Measurements from ENCODE around the gene SHD. TPM values are rescaled to one million over a fixed set of nuclear protein-coding genes. Genes with fewer than 3 reads are reported as not detected.
"Not testable (repeated sequence)": the region's sequence is repeated elsewhere in the genome, so short reads cannot be mapped to it uniquely, and the experiment has no call there.

SHD gene
- total and polyA plus RNA-seq, 12 donors = 0.03 to 0.37 (median 0.24) TPM; not detected in 8

DNA sequence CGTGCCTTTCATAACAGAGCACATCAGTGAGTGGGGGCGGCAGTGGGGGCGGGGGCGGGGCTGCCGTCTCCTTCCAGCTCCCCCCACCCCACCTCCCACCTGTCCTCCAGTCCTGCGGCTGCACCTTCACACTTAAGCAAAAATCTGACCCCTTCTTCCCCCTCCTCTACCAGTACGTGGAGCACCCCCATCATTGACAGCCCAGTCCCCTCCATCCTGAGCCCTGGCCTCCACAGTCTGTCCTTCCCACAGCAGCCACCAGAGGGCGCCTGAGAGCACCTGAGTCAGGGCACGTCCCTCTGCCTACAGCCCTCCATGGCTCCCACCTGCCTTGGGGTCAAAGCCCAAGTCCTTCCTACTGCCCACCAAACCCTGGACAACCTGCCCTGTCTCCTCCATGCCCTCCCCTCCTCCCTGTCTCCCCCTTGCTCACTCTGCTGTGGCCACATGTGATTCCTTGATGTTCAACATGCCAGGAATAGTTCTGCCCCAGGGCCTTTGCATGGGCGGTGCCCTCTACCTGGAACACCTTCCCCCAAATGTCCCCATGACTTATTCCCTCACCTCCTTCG, 45.7 kb upstream of the SHD start:
- ATAC-seq (peak in 3 of 8 donors; percentile 39 to 55 (median 47)), DNase-seq (peak in 1 of 2 donors; percentile 56)
- H3K36me3 ChIP-seq = no peaks in the 10 kb centered on the region
- H3K4me1 ChIP-seq = peaks cover 0 to 11% (median 0%) of the 10 kb centered on the region in 9 donors
- intact Hi-C loops (cut with DNase I) = no loop called here
- no peaks in the 10 kb centered on the region for H3K9me3 ChIP-seq
- H3K4me3 ChIP-seq = no peak overlapping the region
- TF ChIP-seq, protein P1, sequence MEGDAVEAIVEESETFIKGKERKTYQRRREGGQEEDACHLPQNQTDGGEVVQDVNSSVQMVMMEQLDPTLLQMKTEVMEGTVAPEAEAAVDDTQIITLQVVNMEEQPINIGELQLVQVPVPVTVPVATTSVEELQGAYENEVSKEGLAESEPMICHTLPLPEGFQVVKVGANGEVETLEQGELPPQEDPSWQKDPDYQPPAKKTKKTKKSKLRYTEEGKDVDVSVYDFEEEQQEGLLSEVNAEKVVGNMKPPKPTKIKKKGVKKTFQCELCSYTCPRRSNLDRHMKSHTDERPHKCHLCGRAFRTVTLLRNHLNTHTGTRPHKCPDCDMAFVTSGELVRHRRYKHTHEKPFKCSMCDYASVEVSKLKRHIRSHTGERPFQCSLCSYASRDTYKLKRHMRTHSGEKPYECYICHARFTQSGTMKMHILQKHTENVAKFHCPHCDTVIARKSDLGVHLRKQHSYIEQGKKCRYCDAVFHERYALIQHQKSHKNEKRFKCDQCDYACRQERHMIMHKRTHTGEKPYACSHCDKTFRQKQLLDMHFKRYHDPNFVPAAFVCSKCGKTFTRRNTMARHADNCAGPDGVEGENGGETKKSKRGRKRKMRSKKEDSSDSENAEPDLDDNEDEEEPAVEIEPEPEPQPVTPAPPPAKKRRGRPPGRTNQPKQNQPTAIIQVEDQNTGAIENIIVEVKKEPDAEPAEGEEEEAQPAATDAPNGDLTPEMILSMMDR (IDR thresholded peaks at IDR 0.05) = peak in 8 of 9 donors; percentile 24 to 67 (median 39)
- H3K27me3 ChIP-seq = peaks cover 0 to 64% (median 38%) of the 10 kb centered on the region in 7 donors
- H3K27ac ChIP-seq = no peak overlapping the region
- 36 to 38% methylated on average over 11 of the region's 11 CpGs for WGBS, 2 donors

DNA sequence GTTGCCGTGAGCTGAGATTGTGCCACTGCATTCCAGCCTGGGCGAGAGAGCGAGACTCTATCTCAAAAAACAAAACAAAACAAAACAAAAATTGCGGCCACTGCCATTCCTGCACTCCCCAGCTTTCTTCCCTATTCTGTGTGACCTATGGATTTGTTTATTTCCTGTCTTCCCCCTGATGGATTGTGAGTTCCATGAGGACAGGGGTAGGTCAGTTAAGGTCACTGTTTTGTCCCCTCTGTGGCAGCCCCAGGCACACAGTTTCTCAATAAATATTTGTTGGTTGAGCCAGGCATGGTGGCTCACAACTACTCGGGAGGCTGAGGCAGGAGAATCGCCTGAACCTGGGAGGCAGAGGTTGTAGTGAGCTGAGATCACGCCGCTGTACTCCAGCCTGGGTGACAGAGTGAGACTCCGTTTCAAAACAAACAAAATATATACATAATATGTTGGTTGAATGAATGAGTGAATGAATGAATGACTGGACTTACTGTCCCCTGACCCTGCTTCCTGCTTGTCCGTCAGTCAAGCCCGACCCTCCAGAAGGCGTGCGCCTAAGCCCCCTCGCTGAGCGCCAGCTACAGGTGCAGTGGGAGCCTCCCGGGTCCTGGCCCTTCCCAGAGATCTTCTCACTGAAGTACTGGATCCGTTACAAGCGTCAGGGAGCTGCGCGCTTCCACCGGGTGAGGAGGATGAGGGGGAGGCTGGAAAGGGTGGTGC, 44.8 kb upstream of the SHD start:
- H3K27ac ChIP-seq = no peak overlapping the region
- peaks cover 0 to 5% (median 0%) of the 10 kb centered on the region in 9 donors for H3K4me1 ChIP-seq
- TF ChIP-seq, protein P1 (IDR thresholded peaks at IDR 0.05) = no peak
- H3K27me3 ChIP-seq = peaks cover 0 to 54% (median 31%) of the 10 kb centered on the region in 7 donors
- ATAC-seq (no peak), DNase-seq (no peak)
- H3K4me3 ChIP-seq = no peak overlapping the region
- intact Hi-C loops (cut with DNase I) = no loop called here
- H3K36me3 ChIP-seq = no peaks in the 10 kb centered on the region
- WGBS, 2 donors = 52 to 54% methylated on average over 21 of the region's 21 CpGs
- H3K9me3 ChIP-seq = no peaks in the 10 kb centered on the region

DNA sequence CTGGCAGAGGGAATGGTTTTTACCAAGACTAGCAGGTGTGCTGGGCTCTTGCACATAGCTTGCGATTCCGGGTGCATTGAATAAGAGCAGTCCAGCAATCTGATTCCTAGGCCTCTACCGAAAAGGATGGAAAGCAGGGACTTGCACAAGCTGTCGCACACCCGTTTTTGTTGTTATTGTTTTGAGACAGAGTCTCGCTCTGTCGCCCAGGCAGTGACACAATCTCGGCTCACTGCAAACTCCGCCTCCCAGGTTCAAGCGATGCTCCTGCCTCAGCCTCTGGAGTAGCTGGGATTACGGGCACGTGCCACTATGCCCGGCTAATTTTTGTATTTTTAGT, 44.2 kb upstream of the SHD start:
- H3K4me1 ChIP-seq = no peaks in the 10 kb centered on the region
- WGBS, 2 donors = 72 to 75% methylated on average over 13 of the region's 13 CpGs
- peaks cover 0 to 49% (median 26%) of the 10 kb centered on the region in 7 donors for H3K27me3 ChIP-seq
- no peak for ATAC-seq
- intact Hi-C loops (cut with DNase I) = no loop called here
- no peak overlapping the region for H3K4me3 ChIP-seq
- TF ChIP-seq, protein P1 (IDR thresholded peaks at IDR 0.05) = no peak
- no peak overlapping the region for H3K27ac ChIP-seq
- H3K9me3 ChIP-seq = no peaks in the 10 kb centered on the region
- no peak for DNase-seq
- H3K36me3 ChIP-seq = no peaks in the 10 kb centered on the region

DNA sequence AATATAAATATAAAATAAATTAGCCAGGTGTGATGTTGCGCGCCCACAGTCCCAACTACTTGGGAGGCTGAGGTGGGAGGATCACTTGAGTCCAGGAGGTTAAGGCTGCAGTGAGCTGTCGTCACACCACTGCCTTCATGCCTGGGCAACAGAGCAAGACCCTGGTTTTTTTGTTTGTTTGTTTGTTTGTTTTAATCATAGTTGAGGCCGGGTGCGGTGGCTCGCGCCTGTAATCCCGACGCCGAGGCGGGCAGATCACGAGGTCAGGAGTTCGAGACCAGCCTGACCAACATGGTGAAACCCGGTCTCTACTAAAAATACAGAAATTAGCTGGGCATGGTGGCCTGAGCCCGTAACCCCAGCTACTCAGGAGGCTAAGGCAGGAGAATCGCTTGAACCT, 41.6 kb upstream of the SHD start:
- H3K36me3 ChIP-seq; H3K27ac ChIP-seq; H3K4me3 ChIP-seq; ATAC-seq; DNase-seq; H3K4me1 ChIP-seq; intact Hi-C loops (cut with DNase I): not testable (repeated sequence)
- H3K9me3 ChIP-seq = peaks cover 0 to 15% (median 0%) of the 10 kb centered on the region in 11 donors
- WGBS, 2 donors = 94% methylated on average over 16 of the region's 16 CpGs
- peaks cover 0 to 30% (median 15%) of the 10 kb centered on the region in 7 donors for H3K27me3 ChIP-seq

GRCh38 chr19:4238831-4239230, 40.2 kb upstream of the SHD start:
- H3K27me3 ChIP-seq = peaks cover 0 to 20% (median 1%) of the 10 kb centered on the region in 7 donors
- TF ChIP-seq, protein P1 (IDR thresholded peaks at IDR 0.05) = no peak
- 84 to 91% methylated on average over 4 of the region's 4 CpGs for WGBS, 2 donors

More at GRCh38 chr19:4238831-4239230, 40.2 kb upstream of the SHD start:
- intact Hi-C loops (cut with DNase I) = no loop called here
- ATAC-seq (no peak), DNase-seq (no peak)
- Histone ChIP-seq H3K36me3 (no peaks in the 10 kb centered on the region), H3K4me1 (no peaks in the 10 kb centered on the region), H3K4me3 (no peak overlapping the region), H3K27ac (no peak overlapping the region), H3K9me3 (peaks cover 0 to 17% (median 0%) of the 10 kb centered on the region in 11 donors)
